SU-DHL-6 (cell line): ENCODE results near the gene ZFYVE21.
A peak's percentile ranks its signal among the peaks of the same experiment; 100 is the strongest.

Experiments used
- H2AFZ ChIP-seq: fragments of 200-600 bp; sonication (generic); 2 replicates; pipeline ENCODE4 v1.6.1; 2014; ENCODE audit warnings: low read depth, mild to moderate bottlenecking, moderate library complexity, mixed read lengths, antibody characterized with exemption, low read length; ENCODE audit not compliant: severe bottlenecking
- H3F3A ChIP-seq: fragments of 200-600 bp; shearing (Covaris generic); 2 replicates; pipeline ENCODE4 v1.6.0; 2016; ENCODE audit warnings: antibody characterized with exemption, mild to moderate bottlenecking; ENCODE audit not compliant: insufficient read depth
- H3K27ac ChIP-seq: fragments of 200-600 bp; sonication (generic); 2 replicates; pipeline ENCODE4 v1.5.1; 2016; ENCODE audit warnings: low read depth, mild to moderate bottlenecking, low read length, moderate library complexity, mixed read lengths
- H3K27me3 ChIP-seq: fragments of 200-600 bp; sonication (generic), shearing (Covaris generic); 2 replicates; pipeline ENCODE4 v1.6.0; 2014; ENCODE audit warnings: mild to moderate bottlenecking, low read length
- H3K36me3 ChIP-seq: fragments of 200-600 bp; sonication (generic); 2 replicates; pipeline ENCODE4 v1.6.1; 2014; ENCODE audit warnings: mild to moderate bottlenecking, low read length, mixed read lengths
- H3K4me2 ChIP-seq: fragments of 300-600, 200-600 bp; shearing (Covaris generic), sonication (generic); 2 replicates; pipeline ENCODE4 v1.6.0; 2014; ENCODE audit warnings: low read length, low read depth, mild to moderate bottlenecking; ENCODE audit not compliant: poor library complexity, severe bottlenecking
- H3K4me3 ChIP-seq: fragments of 200-600 bp; sonication (generic); 2 replicates; pipeline ENCODE4 v1.5.1; 2014; ENCODE audit warnings: antibody characterized with exemption, low read length, mild to moderate bottlenecking, mixed read lengths; ENCODE audit not compliant: insufficient read depth, poor library complexity, severe bottlenecking
- H3K79me2 ChIP-seq: fragments of 200-600 bp; sonication (generic); 2 replicates; pipeline ENCODE4 v1.6.1; 2014; ENCODE audit warnings: mild to moderate bottlenecking, low read length, moderate library complexity; ENCODE audit not compliant: insufficient read depth
- H3K9ac ChIP-seq: fragments of 200-600 bp; sonication (generic); 2 replicates; pipeline ENCODE4 v1.7.0; 2014; ENCODE audit warnings: mild to moderate bottlenecking, low read length
- H3K9me2 ChIP-seq: fragments of 200-600 bp; sonication (generic); replicated peaks from 2 replicates; pipeline ENCODE4 v1.6.1; 2014; ENCODE audit warnings: low read length; ENCODE audit not compliant: insufficient read depth
- H3K9me3 ChIP-seq: fragments of 200-600 bp; sonication (generic); 2 replicates; pipeline ENCODE4 v1.6.1; 2014; ENCODE audit warnings: low read length, mixed read lengths; ENCODE audit not compliant: insufficient read depth
- H4K20me1 ChIP-seq: fragments of 200-600 bp; sonication (generic); 2 replicates; pipeline ENCODE4 v1.6.1; 2014; ENCODE audit warnings: low read depth, mild to moderate bottlenecking, antibody characterized with exemption, low read length, moderate library complexity, mixed read lengths
- CTCF ChIP-seq: fragments of 200-600 bp; sonication (generic); IDR thresholded peaks from one replicate; pipeline ENCODE4 v1.5.1; 2017; ENCODE audit warnings: antibody characterized with exemption, mild to moderate bottlenecking, low read length, moderate library complexity; ENCODE audit not compliant: insufficient read depth, poor library complexity, severe bottlenecking
- EZH2phosphoT487 ChIP-seq: fragments of 200-600 bp; sonication (generic), shearing (Covaris generic); conservative IDR thresholded peaks from 2 replicates; pipeline ENCODE4 v1.6.1; 2018; ENCODE audit warnings: mild to moderate bottlenecking, antibody characterized with exemption, low read length, moderate library complexity, mixed read lengths

The ZFYVE21 gene

DNA sequence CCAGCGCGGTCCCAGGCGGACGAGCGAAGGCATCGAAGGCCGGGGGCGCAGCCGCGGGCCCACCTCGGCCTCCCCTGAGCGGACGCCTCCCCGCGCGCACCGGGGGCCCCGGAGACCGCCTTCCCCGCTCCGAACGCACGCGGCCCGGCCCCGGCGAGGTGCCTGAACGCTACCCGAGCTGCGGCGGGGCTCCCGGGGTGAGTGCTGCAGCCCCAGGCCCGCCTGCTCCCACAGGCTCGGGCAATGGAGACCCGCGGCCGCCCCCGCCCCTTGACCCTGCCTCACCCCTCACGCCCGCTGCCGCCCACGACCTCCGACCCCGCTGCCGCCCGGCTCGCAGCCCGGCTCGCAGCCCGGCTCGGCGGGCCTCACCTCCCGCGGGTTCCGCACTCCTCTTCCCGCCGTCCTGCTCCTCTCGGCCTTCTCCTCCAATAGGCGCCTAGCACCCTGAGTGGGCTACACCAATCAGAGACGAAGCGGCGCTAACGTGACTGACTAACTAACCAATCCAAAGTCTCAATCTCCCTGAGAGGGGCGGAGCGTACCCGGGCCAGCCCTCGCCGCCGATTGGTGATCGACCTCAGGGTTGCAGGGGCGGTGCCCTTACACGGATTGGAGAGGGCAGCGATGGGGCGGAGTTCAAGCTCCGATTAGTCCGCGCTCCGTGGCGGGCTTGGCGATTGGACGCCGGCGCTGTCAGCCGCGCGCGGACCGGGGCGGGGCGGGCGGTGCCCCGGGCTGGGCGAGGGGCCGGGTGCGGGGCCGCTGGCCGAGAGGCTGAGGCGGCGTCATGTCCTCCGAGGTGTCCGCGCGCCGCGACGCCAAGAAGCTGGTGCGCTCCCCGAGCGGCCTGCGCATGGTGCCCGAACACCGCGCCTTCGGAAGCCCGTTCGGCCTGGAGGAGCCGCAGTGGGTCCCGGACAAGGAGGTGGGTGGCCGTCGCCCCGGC, at the start of gene ZFYVE21, which contains the start of gene XRCC3:
ZFYVE21 (plus strand) TSS at position 759 of the 949 bp plus-strand sequence; CDS start at position 791, 32 bp downstream.
XRCC3 (minus strand) TSS at position 400 of the 949 bp plus-strand sequence. CDS start 4,364 bp downstream, outside the sequence.
- Histone ChIP-seq H3K27ac (peak within 1 kb of the TSS; percentile 69), H3K4me2 (peak within 1 kb of the TSS; percentile 99), H3K36me3 (no peaks in the 10 kb centered on the region), H3K9ac (peak within 1 kb of the TSS; percentile 97), H3K9me3 (no peaks in the 10 kb centered on the region), H3K9me2 (no peaks in the 10 kb centered on the region), H3K27me3 (no peaks in the 10 kb centered on the region), H3F3A (0 out of 2 replicates have a peak, but pooled peaks cover 6% of the 10 kb centered on the region), H3K79me2 (peaks cover 67% of the 10 kb centered on the region), H2AFZ (no peak within 1 kb of the TSS), H4K20me1 (no peaks in the 10 kb centered on the region), H3K4me3 (peak within 1 kb of the TSS; percentile 84)
- TF ChIP-seq CTCF (no peak), EZH2phosphoT487 (no peak)

DNA sequence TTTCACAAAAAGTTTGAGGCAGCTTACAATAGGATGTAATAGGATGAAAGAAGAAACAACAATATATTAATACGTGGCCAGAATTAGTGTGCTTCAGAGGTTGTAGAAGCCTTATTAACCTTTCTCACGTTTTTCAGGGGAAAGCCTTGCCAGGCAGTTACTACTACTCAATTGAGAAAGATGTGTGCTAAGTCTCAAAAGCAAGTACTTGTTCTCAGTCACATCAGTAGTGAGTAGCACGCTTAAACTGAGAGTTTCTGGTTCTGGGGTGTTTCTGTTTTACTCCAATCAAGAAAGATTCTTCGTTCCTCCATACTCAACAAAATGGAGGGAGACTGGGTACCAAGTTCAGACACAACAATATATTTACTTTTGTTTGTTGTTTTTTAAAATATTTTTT, 47.9 kb upstream of the ZFYVE21 start:
- Histone ChIP-seq H3K4me2 (no peak overlapping the region), H3K27me3 (no peaks in the 10 kb centered on the region), H3F3A (no peaks in the 10 kb centered on the region), H3K9ac (no peak overlapping the region), H4K20me1 (no peaks in the 10 kb centered on the region), H3K79me2 (no peaks in the 10 kb centered on the region), H3K27ac (no peak overlapping the region), H3K9me2 (no peaks in the 10 kb centered on the region), H3K4me3 (no peak overlapping the region), H2AFZ (no peak overlapping the region), H3K9me3 (no peaks in the 10 kb centered on the region), H3K36me3 (peaks cover 21% of the 10 kb centered on the region; the same call in 1 of the 2 replicates)
- TF ChIP-seq EZH2phosphoT487 (no peak), CTCF (no peak)

DNA sequence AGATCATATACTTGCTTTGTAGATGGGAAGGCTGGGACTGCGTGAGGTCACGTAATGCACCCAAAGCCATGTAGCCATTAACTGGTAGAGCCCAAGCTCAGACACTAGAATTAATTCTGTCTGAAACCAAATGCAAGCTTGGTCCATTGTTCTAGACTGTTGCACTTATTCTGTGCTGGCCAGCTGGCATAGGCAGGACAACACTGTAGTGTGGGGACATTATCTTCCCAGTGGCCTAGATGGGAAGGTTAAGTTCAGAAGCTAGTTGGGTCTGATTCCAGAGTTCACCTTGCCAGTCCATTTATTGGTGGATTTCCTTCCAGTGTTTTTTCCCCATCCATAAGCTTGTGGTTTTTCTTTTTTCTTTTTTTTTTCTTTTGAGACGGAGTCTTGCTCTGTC, 47.5 kb upstream of the ZFYVE21 start:
- H3K4me3 ChIP-seq, result no peak overlapping the region
- no peaks in the 10 kb centered on the region for H4K20me1 ChIP-seq
- H3F3A ChIP-seq, result no peaks in the 10 kb centered on the region
- H3K27ac ChIP-seq, result no peak overlapping the region
- H3K9me3 ChIP-seq, result no peaks in the 10 kb centered on the region
- H3K9ac ChIP-seq, result no peak overlapping the region
- H3K79me2 ChIP-seq, result no peaks in the 10 kb centered on the region
- no peaks in the 10 kb centered on the region for H3K9me2 ChIP-seq
- peaks cover 23% of the 10 kb centered on the region; the same call in 1 of the 2 replicates for H3K36me3 ChIP-seq
- H2AFZ ChIP-seq, result no peak overlapping the region
- TF ChIP-seq EZH2phosphoT487, result no peak
- TF ChIP-seq CTCF, result no peak
- no peak overlapping the region for H3K4me2 ChIP-seq
- H3K27me3 ChIP-seq, result no peaks in the 10 kb centered on the region
